Activated CD8-positive, alpha-beta T cell treated with anti-CD3 and anti-CD28 coated beads, Interleukin-2, amount 10 ng/mL, durations not matched to agents 7 days and 5 days (primary cell): ENCODE measurements around the gene RNF157. TPM values are rescaled to one million over a fixed set of nuclear protein-coding genes. Genes with fewer than 3 reads are reported as not detected.

Experiments used
- ATAC-seq: fragments of 150-1000 bp; cut with Tn5 transposase; one replicate; pipeline ENCODE4 v1.10.0; 2021; ENCODE audit warnings: moderate library complexity
- CTCF ChIA-PET: fragments of 350-600 bp; sonication (Branson Sonifier 250); formaldehyde crosslinking; loops from one replicate; lab custom pipeline; 2021; ENCODE audit warnings: antibody characterized with exemption; lab: Charles Lee
- POLR2A ChIA-PET: fragments of 350-600 bp; sonication (Branson Sonifier 250); formaldehyde crosslinking; loops from one replicate; lab custom pipeline; 2021; ENCODE audit warnings: antibody characterized with exemption; lab: Charles Lee
- DNase-seq: peaks from one replicate; pipeline ENCODE4 v3.0.0-alpha.2; 2020
- H3K27ac Mint-ChIP-seq: one replicate; pipeline ENCODE4 v1.8.0; 2021; ENCODE audit warnings: mild to moderate bottlenecking, mixed read lengths
- H3K27me3 Mint-ChIP-seq: one replicate; pipeline ENCODE4 v1.8.0; 2021; ENCODE audit warnings: low read depth, mixed read lengths
- H3K36me3 Mint-ChIP-seq: one replicate; pipeline ENCODE4 v1.8.0; 2021; ENCODE audit warnings: low read depth, mixed read lengths
- H3K4me1 Mint-ChIP-seq: one replicate; pipeline ENCODE4 v1.8.0; 2021; ENCODE audit warnings: low read depth, mixed read lengths
- H3K4me3 Mint-ChIP-seq: one replicate; pipeline ENCODE4 v1.8.0; 2021; ENCODE audit warnings: mild to moderate bottlenecking, mixed read lengths
- H3K9me3 Mint-ChIP-seq: one replicate; pipeline ENCODE4 v1.8.0; 2022; ENCODE audit warnings: mixed read lengths; ENCODE audit not compliant: insufficient read depth
- total RNA-seq, 2 experiments: library from RNA; stranded (reverse); gene quantifications; one replicate each; pipeline ENCODE4 v1.2.3, GENCODE V29; 2021

RNF157 gene
- total RNA-seq, 2 experiments from 2014 or later, result 150 to 165 TPM

- ATAC-seq (no peak), DNase-seq (no peak)
- H3K4me3 Mint-ChIP-seq, result no peak overlapping the region
- H3K27me3 Mint-ChIP-seq, result no peaks in the 10 kb centered on the region
- CTCF ChIA-PET, result interaction anchor here (1.6 to 9.5 kb wide), 2 partner anchors 16 to 51 kb away, joined by 3 to 205 read pairs; no protein-coding TSS in a partner anchor
- no peaks in the 10 kb centered on the region for H3K9me3 Mint-ChIP-seq
- no peak overlapping the region for H3K27ac Mint-ChIP-seq
- peaks cover 53% of the 10 kb centered on the region for H3K36me3 Mint-ChIP-seq
- POLR2A ChIA-PET, result interaction anchor here (0.9 kb wide), 1 partner anchor 91 kb away, joined by 3 read pairs; the partner anchor contains the start of gene UBALD2
- H3K4me1 Mint-ChIP-seq, result peaks cover 20% of the 10 kb centered on the region
Observed at GRCh38 chr17:76174037-76174436, 66.3 kb downstream of the RNF157 start.

- DNase-seq (no peak), ATAC-seq (no peak)
- POLR2A ChIA-PET, result interaction anchor here (0.9 kb wide), 1 partner anchor 91 kb away, joined by 3 read pairs; the partner anchor contains the start of gene UBALD2
Observed at GRCh38 chr17:76173474-76173873, 66.8 kb downstream of the RNF157 start.

GRCh38 chr17:76171706-76172105 lies 68.6 kb downstream of the RNF157 start:
- DNase-seq (no peak), ATAC-seq (no peak)
- Mint-ChIP-seq H3K27me3 (no peaks in the 10 kb centered on the region), H3K9me3 (no peaks in the 10 kb centered on the region), H3K27ac (no peak overlapping the region), H3K4me1 (peaks cover 6% of the 10 kb centered on the region), H3K4me3 (no peak overlapping the region), H3K36me3 (peaks cover 59% of the 10 kb centered on the region)
- POLR2A ChIA-PET, result interaction anchor here (1.2 kb wide), 1 partner anchor 101 kb away, joined by 3 read pairs; no protein-coding TSS in a partner anchor
- CTCF ChIA-PET, result interaction anchor here (2.3 kb wide), 1 partner anchor 8 kb away, joined by 19 read pairs; no protein-coding TSS in a partner anchor

More at GRCh38 chr17:76173474-76173873, 66.8 kb downstream of the RNF157 start:
- no peak overlapping the region for H3K27ac Mint-ChIP-seq
- no peaks in the 10 kb centered on the region for H3K9me3 Mint-ChIP-seq
- no peaks in the 10 kb centered on the region for H3K27me3 Mint-ChIP-seq
- peaks cover 53% of the 10 kb centered on the region for H3K36me3 Mint-ChIP-seq
- peaks cover 14% of the 10 kb centered on the region for H3K4me1 Mint-ChIP-seq
- no peak overlapping the region for H3K4me3 Mint-ChIP-seq
- CTCF ChIA-PET, result interaction anchor here (9.5 kb wide), 1 partner anchor 50 kb away, joined by 205 read pairs; no protein-coding TSS in a partner anchor

GRCh38 chr17:76170114-76170513 lies 70.2 kb downstream of the RNF157 start:
- H3K9me3 Mint-ChIP-seq, result no peaks in the 10 kb centered on the region
- peak overlapping the region; percentile 47 for H3K27ac Mint-ChIP-seq
- no peaks in the 10 kb centered on the region for H3K27me3 Mint-ChIP-seq
- ATAC-seq, result no peak
- no peak for DNase-seq
- CTCF ChIA-PET, result interaction anchor here (0.7 to 2.3 kb wide), 3 partner anchors 10 to 129 kb away, joined by 3 to 19 read pairs (median 4); no protein-coding TSS in a partner anchor
- H3K4me1 Mint-ChIP-seq, result no peaks in the 10 kb centered on the region
- no peak overlapping the region for H3K4me3 Mint-ChIP-seq
- POLR2A ChIA-PET, result no interaction called here
- peaks cover 58% of the 10 kb centered on the region for H3K36me3 Mint-ChIP-seq

GRCh38 chr17:76166906-76167305 lies 73.4 kb downstream of the RNF157 start:
- Mint-ChIP-seq H3K36me3 (peaks cover 72% of the 10 kb centered on the region), H3K27ac (no peak overlapping the region), H3K4me3 (no peak overlapping the region), H3K9me3 (no peaks in the 10 kb centered on the region), H3K27me3 (no peaks in the 10 kb centered on the region), H3K4me1 (no peaks in the 10 kb centered on the region)
- ChIA-PET POLR2A (interaction anchor here (0.7 kb wide), 1 partner anchor 10 kb away, joined by 3 read pairs; no protein-coding TSS in a partner anchor), CTCF (interaction anchor here (0.7 to 3.2 kb wide), 4 partner anchors 13 to 42 kb away, joined by 3 to 19 read pairs (median 4); no protein-coding TSS in a partner anchor)
- DNase-seq (no peak), ATAC-seq (no peak)

GRCh38 chr17:76166168-76166567 lies 74.1 kb downstream of the RNF157 start:
- no peak overlapping the region for H3K4me3 Mint-ChIP-seq
- H3K4me1 Mint-ChIP-seq, result no peaks in the 10 kb centered on the region
- no peaks in the 10 kb centered on the region for H3K27me3 Mint-ChIP-seq
- CTCF ChIA-PET, result interaction anchor here (0.7 to 3.2 kb wide), 5 partner anchors 13 to 41 kb away, joined by 3 to 19 read pairs (median 4); no protein-coding TSS in a partner anchor
- POLR2A ChIA-PET, result no interaction called here
- peak overlapping the region; percentile 50 for H3K27ac Mint-ChIP-seq
- ATAC-seq, result no peak
- H3K36me3 Mint-ChIP-seq, result peaks cover 74% of the 10 kb centered on the region
- no peaks in the 10 kb centered on the region for H3K9me3 Mint-ChIP-seq
- DNase-seq, result no peak

- H3K9me3 Mint-ChIP-seq, result no peaks in the 10 kb centered on the region
- ATAC-seq (no peak), DNase-seq (no peak)
- ChIA-PET CTCF (interaction anchor here (1.1 kb wide), 1 partner anchor 15 kb away, joined by 3 read pairs; no protein-coding TSS in a partner anchor), POLR2A (no interaction called here)
- H3K27me3 Mint-ChIP-seq, result no peaks in the 10 kb centered on the region
- no peak overlapping the region for H3K27ac Mint-ChIP-seq
- H3K4me1 Mint-ChIP-seq, result no peaks in the 10 kb centered on the region
- H3K36me3 Mint-ChIP-seq, result peaks cover 78% of the 10 kb centered on the region
- no peak overlapping the region for H3K4me3 Mint-ChIP-seq
Observed at GRCh38 chr17:76164331-76164730, 76.0 kb downstream of the RNF157 start.

- CTCF ChIA-PET, result interaction anchor here (1.1 kb wide), 1 partner anchor 16 kb away, joined by 3 read pairs; no protein-coding TSS in a partner anchor
- Mint-ChIP-seq H3K27me3 (no peaks in the 10 kb centered on the region), H3K4me1 (no peaks in the 10 kb centered on the region), H3K27ac (no peak overlapping the region), H3K36me3 (peaks cover 79% of the 10 kb centered on the region), H3K9me3 (no peaks in the 10 kb centered on the region), H3K4me3 (no peak overlapping the region)
- no peak for ATAC-seq
- POLR2A ChIA-PET, result no interaction called here
- DNase-seq, result no peak
Observed at GRCh38 chr17:76163919-76164318, 76.4 kb downstream of the RNF157 start.

- no peak for DNase-seq
- ChIA-PET CTCF (interaction anchor here (1.1 to 2.1 kb wide), 3 partner anchors 9 to 118 kb away, joined by 5 to 22 read pairs (median 7); no protein-coding TSS in a partner anchor), POLR2A (interaction anchor here (1.4 kb wide), 1 partner anchor 31 kb away, joined by 3 read pairs; no protein-coding TSS in a partner anchor)
- ATAC-seq, result no peak
- Mint-ChIP-seq H3K27me3 (no peaks in the 10 kb centered on the region), H3K9me3 (no peaks in the 10 kb centered on the region), H3K36me3 (peaks cover 79% of the 10 kb centered on the region), H3K4me1 (no peaks in the 10 kb centered on the region), H3K27ac (no peak overlapping the region), H3K4me3 (no peak overlapping the region)
Observed at GRCh38 chr17:76161619-76162266, 78.5 kb downstream of the RNF157 start.

GRCh38 chr17:76160896-76161528 lies 79.3 kb downstream of the RNF157 start:
- H3K4me3 Mint-ChIP-seq, result no peak overlapping the region
- POLR2A ChIA-PET, result interaction anchor here (0.6 kb wide), 1 partner anchor 111 kb away, joined by 3 read pairs; no protein-coding TSS in a partner anchor
- no peak for ATAC-seq

GRCh38 chr17:76159157-76159556 lies 81.1 kb downstream of the RNF157 start:
- Mint-ChIP-seq H3K4me1 (no peaks in the 10 kb centered on the region), H3K4me3 (no peak overlapping the region), H3K27ac (no peak overlapping the region), H3K27me3 (no peaks in the 10 kb centered on the region), H3K9me3 (no peaks in the 10 kb centered on the region), H3K36me3 (peaks cover 86% of the 10 kb centered on the region)
- POLR2A ChIA-PET, result no interaction called here
- CTCF ChIA-PET, result interaction anchor here (1.3 to 2.1 kb wide), 3 partner anchors 16 to 145 kb away, joined by 3 to 22 read pairs (median 4); no protein-coding TSS in a partner anchor
- DNase-seq, result no peak
- no peak for ATAC-seq

More at GRCh38 chr17:76160896-76161528, 79.3 kb downstream of the RNF157 start:
- CTCF ChIA-PET, result interaction anchor here (0.8 to 2.1 kb wide), 7 partner anchors 8 to 147 kb away, joined by 3 to 22 read pairs (median 4); no protein-coding TSS in a partner anchor
- H3K27me3 Mint-ChIP-seq, result no peaks in the 10 kb centered on the region
- no peak for DNase-seq
- H3K36me3 Mint-ChIP-seq, result peaks cover 79% of the 10 kb centered on the region
- no peak overlapping the region for H3K27ac Mint-ChIP-seq
- H3K4me1 Mint-ChIP-seq, result no peaks in the 10 kb centered on the region
- no peaks in the 10 kb centered on the region for H3K9me3 Mint-ChIP-seq
